ENCODE measurements around the gene GPR37L1. TPM values are rescaled to one million over a fixed set of nuclear protein-coding genes. Genes with fewer than 3 reads are reported as not detected.
A peak's percentile ranks its signal among the peaks of the same experiment; 100 is the strongest.

The GPR37L1 gene
- total and polyA plus RNA-seq, 2 of the 8 experiments (the other 6 are each of a cell fraction or from before 2014, with no cell fraction given), result 0.13 to 0.23 TPM

DNA sequence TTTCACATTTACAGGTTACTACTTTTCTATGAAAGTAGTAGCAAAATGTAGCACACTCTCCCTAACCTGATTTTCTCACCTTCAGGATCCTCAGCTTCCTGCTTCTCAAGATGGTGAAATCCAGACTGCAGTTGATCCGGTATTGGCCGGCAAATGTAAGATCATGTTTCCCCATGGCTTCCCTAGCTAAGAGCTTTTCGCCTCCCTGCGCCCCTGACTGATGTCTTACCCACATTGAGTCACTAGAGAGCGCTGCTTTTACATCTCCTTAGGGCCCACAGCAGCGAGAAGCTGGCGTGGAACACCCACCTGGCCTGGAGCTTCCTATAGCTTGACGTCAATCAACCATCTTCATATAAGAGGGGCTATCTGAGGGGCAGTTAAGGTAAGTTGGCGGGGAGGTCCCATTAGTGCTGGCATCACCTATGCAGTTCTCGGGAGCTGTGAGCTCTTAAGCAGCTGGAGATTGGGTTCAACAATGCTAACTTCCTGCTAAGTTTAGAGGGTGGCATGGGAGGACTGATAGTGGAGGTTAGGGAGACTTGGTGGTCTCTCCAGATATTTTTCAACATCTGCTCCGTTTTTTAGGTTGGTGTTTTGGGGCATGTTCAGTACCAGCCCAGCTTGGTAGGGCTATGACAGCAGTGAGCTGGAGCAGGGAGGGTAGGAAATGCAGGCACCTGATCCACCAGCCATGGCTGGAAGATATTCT lies 32.2 kb downstream of the GPR37L1 start (continued):
- TF ChIP-seq, protein P1, sequence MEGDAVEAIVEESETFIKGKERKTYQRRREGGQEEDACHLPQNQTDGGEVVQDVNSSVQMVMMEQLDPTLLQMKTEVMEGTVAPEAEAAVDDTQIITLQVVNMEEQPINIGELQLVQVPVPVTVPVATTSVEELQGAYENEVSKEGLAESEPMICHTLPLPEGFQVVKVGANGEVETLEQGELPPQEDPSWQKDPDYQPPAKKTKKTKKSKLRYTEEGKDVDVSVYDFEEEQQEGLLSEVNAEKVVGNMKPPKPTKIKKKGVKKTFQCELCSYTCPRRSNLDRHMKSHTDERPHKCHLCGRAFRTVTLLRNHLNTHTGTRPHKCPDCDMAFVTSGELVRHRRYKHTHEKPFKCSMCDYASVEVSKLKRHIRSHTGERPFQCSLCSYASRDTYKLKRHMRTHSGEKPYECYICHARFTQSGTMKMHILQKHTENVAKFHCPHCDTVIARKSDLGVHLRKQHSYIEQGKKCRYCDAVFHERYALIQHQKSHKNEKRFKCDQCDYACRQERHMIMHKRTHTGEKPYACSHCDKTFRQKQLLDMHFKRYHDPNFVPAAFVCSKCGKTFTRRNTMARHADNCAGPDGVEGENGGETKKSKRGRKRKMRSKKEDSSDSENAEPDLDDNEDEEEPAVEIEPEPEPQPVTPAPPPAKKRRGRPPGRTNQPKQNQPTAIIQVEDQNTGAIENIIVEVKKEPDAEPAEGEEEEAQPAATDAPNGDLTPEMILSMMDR (IDR thresholded peaks at IDR 0.05; ENCODE audit: control extremely low read depth in 1 of 3, insufficient read depth in 1 of 3, low read depth in 1 of 3, low read length in 3 of 3), result peak; percentile 67 to 84 (median 69)
- TF ChIP-seq SP1 (IDR thresholded peaks at IDR 0.05; ENCODE audit: low read depth, low read length), result no peak
- no peak for TF ChIP-seq BCL11A (IDR thresholded peaks at IDR 0.05; ENCODE audit: low read depth in 2 of 2, low read length in 2 of 2)
- TF ChIP-seq ZNF274 (IDR thresholded peaks at IDR 0.05; ENCODE audit: borderline replicate concordance, extremely low read depth, low read length), result no peak
- no peak for TF ChIP-seq SIN3A (conservative IDR thresholded peaks at IDR 0.05 in 1 of 2, IDR thresholded peaks at IDR 0.05 in 1 of 2; ENCODE audit: low read depth in 1 of 2, low read length in 2 of 2)
- no peak for TF ChIP-seq POU5F1 (IDR thresholded peaks at IDR 0.05; ENCODE audit: low read depth, low read length)
- no peak for TF ChIP-seq EP300 (IDR thresholded peaks at IDR 0.05; ENCODE audit: borderline replicate concordance in 1 of 2, low read depth in 2 of 2, low read length in 2 of 2)
- no peak for TF ChIP-seq POLR2A (IDR thresholded peaks at IDR 0.05; ENCODE audit: control extremely low read depth in 1 of 2, low read depth in 2 of 2, low read length in 2 of 2)
- TF ChIP-seq CHD1 (IDR thresholded peaks at IDR 0.05; ENCODE audit: low read depth, low read length), result no peak
- TF ChIP-seq TAF1 (IDR thresholded peaks at IDR 0.05; ENCODE audit: low read depth, low read length), result no peak
- TF ChIP-seq JUND (IDR thresholded peaks at IDR 0.05; ENCODE audit: low read length), result no peak
- TF ChIP-seq, protein P2, sequence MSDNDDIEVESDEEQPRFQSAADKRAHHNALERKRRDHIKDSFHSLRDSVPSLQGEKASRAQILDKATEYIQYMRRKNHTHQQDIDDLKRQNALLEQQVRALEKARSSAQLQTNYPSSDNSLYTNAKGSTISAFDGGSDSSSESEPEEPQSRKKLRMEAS (IDR thresholded peaks at IDR 0.05), result no peak
- no peak for TF ChIP-seq RFX5 (IDR thresholded peaks at IDR 0.05; ENCODE audit: borderline replicate concordance, low read depth, low read length)
